ENCODE results near the gene TPP1. TPM values are rescaled to one million over a fixed set of nuclear protein-coding genes. Genes with fewer than 3 reads are reported as not detected.

The TPP1 gene
- total and polyA plus RNA-seq, 9 of the 15 experiments (the other 6 are each of a cell fraction or from before 2014, with no cell fraction given): 7.5 to 75.8 (median 15.7) TPM

DNA sequence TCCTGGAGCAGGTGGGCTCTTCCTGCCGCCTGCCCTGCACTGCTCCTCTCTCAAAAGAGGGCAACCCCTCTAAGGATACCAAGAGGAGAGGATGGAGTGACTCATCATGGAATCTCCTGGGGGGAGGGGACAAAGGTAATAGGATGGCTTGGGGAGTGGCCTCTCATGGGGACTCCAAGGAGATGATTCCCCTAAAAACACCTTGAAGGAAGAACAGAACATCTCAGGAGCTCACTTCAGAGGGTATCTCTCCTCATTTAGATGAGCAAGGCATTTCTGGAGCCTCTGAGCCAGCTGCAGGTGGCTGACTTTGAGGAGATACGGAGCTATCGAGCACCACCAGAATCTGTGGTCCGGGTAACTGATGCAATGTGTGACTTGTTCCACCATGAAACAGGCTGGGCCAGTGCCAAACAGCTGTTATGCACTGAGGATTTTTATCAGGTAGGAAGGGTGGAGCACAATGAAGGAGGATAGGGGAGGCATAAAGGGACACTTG lies 56.1 kb downstream of the TPP1 start (continued):
- TF ChIP-seq, protein P1, sequence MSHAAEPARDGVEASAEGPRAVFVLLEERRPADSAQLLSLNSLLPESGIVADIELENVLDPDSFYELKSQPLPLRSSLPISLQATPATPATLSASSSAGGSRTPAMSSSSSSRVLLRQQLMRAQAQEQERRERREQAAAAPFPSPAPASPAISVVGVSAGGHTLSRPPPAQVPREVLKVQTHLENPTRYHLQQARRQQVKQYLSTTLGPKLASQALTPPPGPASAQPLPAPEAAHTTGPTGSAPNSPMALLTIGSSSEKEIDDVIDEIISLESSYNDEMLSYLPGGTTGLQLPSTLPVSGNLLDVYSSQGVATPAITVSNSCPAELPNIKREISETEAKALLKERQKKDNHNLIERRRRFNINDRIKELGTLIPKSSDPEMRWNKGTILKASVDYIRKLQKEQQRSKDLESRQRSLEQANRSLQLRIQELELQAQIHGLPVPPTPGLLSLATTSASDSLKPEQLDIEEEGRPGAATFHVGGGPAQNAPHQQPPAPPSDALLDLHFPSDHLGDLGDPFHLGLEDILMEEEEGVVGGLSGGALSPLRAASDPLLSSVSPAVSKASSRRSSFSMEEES (CRISPR knock-in tag; IDR thresholded peaks at IDR 0.05): no peak
- TF ChIP-seq MEIS2 (IDR thresholded peaks at IDR 0.05; ENCODE audit: partially characterized antibody) (no peak), ZNF408 (CRISPR knock-in tag; IDR thresholded peaks at IDR 0.05; ENCODE audit: low read depth) (no peak), ARNT (IDR thresholded peaks at IDR 0.05) (peak in 1 of 2 experiments; percentile 92; a peak in 2 of 4 replicates), NFE2 (IDR thresholded peaks at IDR 0.05; ENCODE audit: low read depth) (peak; percentile 43), STAT5A (IDR thresholded peaks at IDR 0.05; ENCODE audit: borderline replicate concordance, low read length) (peak; percentile 88), GATA2 (CRISPR knock-in tag; IDR thresholded peaks at IDR 0.05) (peak; percentile 79), SMAD1 (IDR thresholded peaks at IDR 0.05; ENCODE audit: low read depth, low read length, partially characterized antibody) (no peak), BRD4 (IDR thresholded peaks at IDR 0.05) (no peak), RCOR1 (IDR thresholded peaks at IDR 0.05; ENCODE audit: borderline replicate concordance in 1 of 2, low read depth in 2 of 2, low read length in 2 of 2) (peak; percentile 70 to 93), ERF (CRISPR knock-in tag; IDR thresholded peaks at IDR 0.05) (no peak), CXXC5 (CRISPR knock-in tag; IDR thresholded peaks at IDR 0.05) (peak; percentile 62), TAF9B (IDR thresholded peaks at IDR 0.05; ENCODE audit: partially characterized antibody) (peak; percentile 84), CCNT2 (IDR thresholded peaks at IDR 0.05; ENCODE audit: borderline replicate concordance, extremely low read depth, insufficient read length, low read depth, low read length) (peak; percentile 56), ZNF263 (CRISPR knock-in tag; IDR thresholded peaks at IDR 0.05; ENCODE audit: borderline replicate concordance) (peak; percentile 81; the same call in 1 of the 2 replicates), ADNP (tag; IDR thresholded peaks at IDR 0.05) (no peak)
- TF ChIP-seq, protein P2, sequence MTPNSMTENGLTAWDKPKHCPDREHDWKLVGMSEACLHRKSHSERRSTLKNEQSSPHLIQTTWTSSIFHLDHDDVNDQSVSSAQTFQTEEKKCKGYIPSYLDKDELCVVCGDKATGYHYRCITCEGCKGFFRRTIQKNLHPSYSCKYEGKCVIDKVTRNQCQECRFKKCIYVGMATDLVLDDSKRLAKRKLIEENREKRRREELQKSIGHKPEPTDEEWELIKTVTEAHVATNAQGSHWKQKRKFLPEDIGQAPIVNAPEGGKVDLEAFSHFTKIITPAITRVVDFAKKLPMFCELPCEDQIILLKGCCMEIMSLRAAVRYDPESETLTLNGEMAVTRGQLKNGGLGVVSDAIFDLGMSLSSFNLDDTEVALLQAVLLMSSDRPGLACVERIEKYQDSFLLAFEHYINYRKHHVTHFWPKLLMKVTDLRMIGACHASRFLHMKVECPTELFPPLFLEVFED (CRISPR knock-in tag; conservative IDR thresholded peaks at IDR 0.05): 0 out of 2 replicates have a peak, but pooled peaks have one; percentile 36
- TF ChIP-seq, protein P3, sequence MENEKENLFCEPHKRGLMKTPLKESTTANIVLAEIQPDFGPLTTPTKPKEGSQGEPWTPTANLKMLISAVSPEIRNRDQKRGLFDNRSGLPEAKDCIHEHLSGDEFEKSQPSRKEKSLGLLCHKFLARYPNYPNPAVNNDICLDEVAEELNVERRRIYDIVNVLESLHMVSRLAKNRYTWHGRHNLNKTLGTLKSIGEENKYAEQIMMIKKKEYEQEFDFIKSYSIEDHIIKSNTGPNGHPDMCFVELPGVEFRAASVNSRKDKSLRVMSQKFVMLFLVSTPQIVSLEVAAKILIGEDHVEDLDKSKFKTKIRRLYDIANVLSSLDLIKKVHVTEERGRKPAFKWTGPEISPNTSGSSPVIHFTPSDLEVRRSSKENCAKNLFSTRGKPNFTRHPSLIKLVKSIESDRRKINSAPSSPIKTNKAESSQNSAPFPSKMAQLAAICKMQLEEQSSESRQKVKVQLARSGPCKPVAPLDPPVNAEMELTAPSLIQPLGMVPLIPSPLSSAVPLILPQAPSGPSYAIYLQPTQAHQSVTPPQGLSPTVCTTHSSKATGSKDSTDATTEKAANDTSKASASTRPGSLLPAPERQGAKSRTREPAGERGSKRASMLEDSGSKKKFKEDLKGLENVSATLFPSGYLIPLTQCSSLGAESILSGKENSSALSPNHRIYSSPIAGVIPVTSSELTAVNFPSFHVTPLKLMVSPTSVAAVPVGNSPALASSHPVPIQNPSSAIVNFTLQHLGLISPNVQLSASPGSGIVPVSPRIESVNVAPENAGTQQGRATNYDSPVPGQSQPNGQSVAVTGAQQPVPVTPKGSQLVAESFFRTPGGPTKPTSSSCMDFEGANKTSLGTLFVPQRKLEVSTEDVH (IDR thresholded peaks at IDR 0.05; ENCODE audit: low read depth, partially characterized antibody): peak; percentile 34
- TF ChIP-seq, protein P4, sequence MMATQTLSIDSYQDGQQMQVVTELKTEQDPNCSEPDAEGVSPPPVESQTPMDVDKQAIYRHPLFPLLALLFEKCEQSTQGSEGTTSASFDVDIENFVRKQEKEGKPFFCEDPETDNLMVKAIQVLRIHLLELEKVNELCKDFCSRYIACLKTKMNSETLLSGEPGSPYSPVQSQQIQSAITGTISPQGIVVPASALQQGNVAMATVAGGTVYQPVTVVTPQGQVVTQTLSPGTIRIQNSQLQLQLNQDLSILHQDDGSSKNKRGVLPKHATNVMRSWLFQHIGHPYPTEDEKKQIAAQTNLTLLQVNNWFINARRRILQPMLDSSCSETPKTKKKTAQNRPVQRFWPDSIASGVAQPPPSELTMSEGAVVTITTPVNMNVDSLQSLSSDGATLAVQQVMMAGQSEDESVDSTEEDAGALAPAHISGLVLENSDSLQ (IDR thresholded peaks at IDR 0.05): peak; percentile 44
- TF ChIP-seq, protein P5, sequence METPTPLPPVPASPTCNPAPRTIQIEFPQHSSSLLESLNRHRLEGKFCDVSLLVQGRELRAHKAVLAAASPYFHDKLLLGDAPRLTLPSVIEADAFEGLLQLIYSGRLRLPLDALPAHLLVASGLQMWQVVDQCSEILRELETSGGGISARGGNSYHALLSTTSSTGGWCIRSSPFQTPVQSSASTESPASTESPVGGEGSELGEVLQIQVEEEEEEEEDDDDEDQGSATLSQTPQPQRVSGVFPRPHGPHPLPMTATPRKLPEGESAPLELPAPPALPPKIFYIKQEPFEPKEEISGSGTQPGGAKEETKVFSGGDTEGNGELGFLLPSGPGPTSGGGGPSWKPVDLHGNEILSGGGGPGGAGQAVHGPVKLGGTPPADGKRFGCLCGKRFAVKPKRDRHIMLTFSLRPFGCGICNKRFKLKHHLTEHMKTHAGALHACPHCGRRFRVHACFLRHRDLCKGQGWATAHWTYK (CRISPR knock-in tag; IDR thresholded peaks at IDR 0.05): 0 out of 2 replicates have a peak, but pooled peaks have one; percentile 39

Data from K562 (cell line).